HepG2 (cell line): ENCODE results near the gene TNFRSF9.

ENCODE experiments used
- AFF4 ChIP-seq: sonication (generic); formaldehyde crosslinking; IDR thresholded peaks from 2 replicates; pipeline ENCODE4 v1.4.0; 2020; ENCODE audit warnings: missing genetic modification reagents
- FIP1L1 ChIP-seq: fragments of 200-400 bp; formaldehyde crosslinking; IDR thresholded peaks from 2 replicates; pipeline ENCODE4 v1.6.1; 2018; ENCODE audit warnings: low read depth, mild to moderate bottlenecking, low read length, moderate library complexity, borderline replicate concordance; ENCODE audit not compliant: insufficient read depth
- HMGXB4 ChIP-seq, 2 experiments: sonication (generic) in 1 of 2; formaldehyde crosslinking in 1 of 2; IDR thresholded peaks; 2 replicates each; pipeline versions ENCODE4 v1.4.0 to v1.6.1; 2018 to 2020; ENCODE audit warnings: missing genetic modification reagents in 2 of 2, borderline replicate concordance in 1 of 2, low read depth in 1 of 2, mild to moderate bottlenecking in 1 of 2, missing biosample characterization in 1 of 2
- MYC ChIP-seq: sonication (generic); formaldehyde crosslinking; IDR thresholded peaks from 2 replicates; pipeline ENCODE4 v1.9.0; 2021; ENCODE audit warnings: missing genetic modification reagents, borderline replicate concordance
- PATZ1 ChIP-seq: sonication (generic); formaldehyde crosslinking; IDR thresholded peaks from 2 replicates; pipeline ENCODE4 v1.4.0; 2020; ENCODE audit warnings: missing genetic modification reagents
- TF ChIP-seq, protein P1 (sequence below): sonication (generic); formaldehyde crosslinking; IDR thresholded peaks from 2 replicates; pipeline ENCODE4 v1.5.0; 2020; ENCODE audit warnings: mild to moderate bottlenecking, missing genetic modification reagents, moderate library complexity

DNA sequence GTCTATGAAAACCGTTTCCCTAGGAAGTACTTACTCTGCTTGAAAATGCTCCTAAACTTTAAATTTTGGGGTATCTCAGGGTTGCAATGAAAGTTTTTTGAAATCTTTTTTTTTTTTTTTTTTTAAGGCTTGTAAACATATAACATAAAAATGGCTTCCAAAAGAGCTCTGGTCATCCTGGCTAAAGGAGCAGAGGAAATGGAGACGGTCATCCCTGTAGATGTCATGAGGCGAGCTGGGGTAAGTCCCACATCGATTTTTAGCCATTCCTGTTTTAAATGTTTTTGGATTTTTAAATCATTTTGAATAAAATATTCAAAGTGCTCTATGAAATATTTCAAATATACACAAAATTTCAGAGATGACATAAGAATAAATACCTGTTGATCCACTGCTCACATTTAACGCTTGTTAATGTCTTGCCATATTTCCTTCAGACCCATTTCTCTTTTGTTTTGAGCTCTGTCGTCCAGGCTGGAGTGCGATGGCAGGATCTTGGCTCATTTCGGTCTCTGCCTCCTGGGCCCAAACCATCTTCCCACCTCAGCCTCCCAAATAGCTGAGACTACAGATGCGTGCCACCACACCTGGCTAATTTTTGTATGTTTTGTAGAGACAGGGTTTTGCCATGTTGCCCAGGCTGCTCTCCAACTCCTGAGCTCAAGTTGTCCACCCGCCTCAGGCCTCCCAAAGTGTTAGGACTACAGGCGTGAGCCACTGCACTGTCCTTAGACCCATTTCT is 22.2 kb upstream of the TNFRSF9 start:
- TF ChIP-seq, protein P1, sequence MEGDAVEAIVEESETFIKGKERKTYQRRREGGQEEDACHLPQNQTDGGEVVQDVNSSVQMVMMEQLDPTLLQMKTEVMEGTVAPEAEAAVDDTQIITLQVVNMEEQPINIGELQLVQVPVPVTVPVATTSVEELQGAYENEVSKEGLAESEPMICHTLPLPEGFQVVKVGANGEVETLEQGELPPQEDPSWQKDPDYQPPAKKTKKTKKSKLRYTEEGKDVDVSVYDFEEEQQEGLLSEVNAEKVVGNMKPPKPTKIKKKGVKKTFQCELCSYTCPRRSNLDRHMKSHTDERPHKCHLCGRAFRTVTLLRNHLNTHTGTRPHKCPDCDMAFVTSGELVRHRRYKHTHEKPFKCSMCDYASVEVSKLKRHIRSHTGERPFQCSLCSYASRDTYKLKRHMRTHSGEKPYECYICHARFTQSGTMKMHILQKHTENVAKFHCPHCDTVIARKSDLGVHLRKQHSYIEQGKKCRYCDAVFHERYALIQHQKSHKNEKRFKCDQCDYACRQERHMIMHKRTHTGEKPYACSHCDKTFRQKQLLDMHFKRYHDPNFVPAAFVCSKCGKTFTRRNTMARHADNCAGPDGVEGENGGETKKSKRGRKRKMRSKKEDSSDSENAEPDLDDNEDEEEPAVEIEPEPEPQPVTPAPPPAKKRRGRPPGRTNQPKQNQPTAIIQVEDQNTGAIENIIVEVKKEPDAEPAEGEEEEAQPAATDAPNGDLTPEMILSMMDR (CRISPR knock-in tag) = no peak
- no peak for TF ChIP-seq MYC (CRISPR knock-in tag)
- no peak for TF ChIP-seq PATZ1 (CRISPR knock-in tag)
- TF ChIP-seq FIP1L1 = no peak
- TF ChIP-seq AFF4 (CRISPR knock-in tag) = no peak
- no peak for TF ChIP-seq HMGXB4 (CRISPR knock-in tag; IDR thresholded peaks at IDR 0.05; ENCODE audit: borderline replicate concordance in 1 of 2, low read depth in 1 of 2)
